GM23338 (cell line): ENCODE measurements around the gene GSG1L. TPM values are rescaled to one million over a fixed set of nuclear protein-coding genes. Genes with fewer than 3 reads are reported as not detected.

Experiments
- ATAC-seq: fragments of 200-7000 bp; cut with Tn5 transposase; 3 replicates; pipeline ENCODE4 v1.9.1; 2020
- DNase-seq: peaks from one replicate; pipeline ENCODE4 v3.0.0-alpha.2; 2015; ENCODE audit warnings: low spot score
- H2AFZ ChIP-seq: fragments of 200-600 bp; sonication (generic); 2 replicates; pipeline ENCODE4 v1.8.0; 2016; ENCODE audit warnings: antibody characterized with exemption, mild to moderate bottlenecking, moderate library complexity
- H3F3A ChIP-seq: fragments of 200-600 bp; sonication (generic); replicated peaks from 2 replicates; pipeline ENCODE4 v1.8.0; 2017; ENCODE audit warnings: antibody characterized with exemption, mixed run types, low read depth
- H3K27ac ChIP-seq: fragments of 200-600 bp; sonication (generic); 2 replicates; pipeline ENCODE4 v1.6.1; 2016; ENCODE audit warnings: low read depth
- H3K27me3 ChIP-seq: fragments of 200-600 bp; sonication (generic); 2 replicates; pipeline ENCODE4 v1.8.0; 2016; ENCODE audit warnings: mild to moderate bottlenecking, mixed run types, moderate library complexity; ENCODE audit not compliant: insufficient read depth
- H3K36me3 ChIP-seq: fragments of 200-600 bp; sonication (generic); 2 replicates; pipeline ENCODE4 v1.8.0; 2016; ENCODE audit warnings: mild to moderate bottlenecking; ENCODE audit not compliant: insufficient read depth
- H3K4me1 ChIP-seq: fragments of 200-600 bp; sonication (generic); 2 replicates; pipeline ENCODE4 v1.8.0; 2016; ENCODE audit warnings: mild to moderate bottlenecking, moderate library complexity; ENCODE audit not compliant: insufficient read depth
- H3K4me2 ChIP-seq: fragments of 200-600 bp; sonication (generic); 2 replicates; pipeline ENCODE4 v1.7.1; 2017; ENCODE audit warnings: mixed run types
- H3K4me3 ChIP-seq: fragments of 200-600 bp; sonication (generic); 2 replicates; pipeline ENCODE4 v1.6.1; 2016; ENCODE audit warnings: mixed run types
- H3K79me2 ChIP-seq: fragments of 200-600 bp; sonication (generic); replicated peaks from 2 replicates; pipeline ENCODE4 v1.8.0; 2017; ENCODE audit warnings: mild to moderate bottlenecking; ENCODE audit not compliant: insufficient read depth
- H3K9me2 ChIP-seq: fragments of 200-600 bp; sonication (generic); 2 replicates; pipeline ENCODE4 v1.8.0; 2017; ENCODE audit not compliant: insufficient read depth
- H4K20me1 ChIP-seq: fragments of 200-600 bp; sonication (generic); replicated peaks from 2 replicates; pipeline ENCODE4 v1.8.0; 2017; ENCODE audit warnings: mild to moderate bottlenecking; ENCODE audit not compliant: insufficient read depth
- H3K27ac Mint-ChIP-seq: 2 replicates; pipeline ENCODE4 v1.8.0; 2020; ENCODE audit warnings: inconsistent platforms, mild to moderate bottlenecking, moderate library complexity, mixed read lengths
- H3K27me3 Mint-ChIP-seq: 3 replicates; pipeline ENCODE4 v1.8.0; 2022; ENCODE audit warnings: low read depth, mild to moderate bottlenecking, moderate library complexity, mixed read lengths, inconsistent platforms; ENCODE audit not compliant: insufficient read depth, poor library complexity
- H3K36me3 Mint-ChIP-seq: 3 replicates; pipeline ENCODE4 v1.8.0; 2021; ENCODE audit warnings: low read depth, mild to moderate bottlenecking, inconsistent platforms, moderate library complexity, mixed read lengths
- H3K4me1 Mint-ChIP-seq: 3 replicates; pipeline ENCODE4 v1.8.0; 2020; ENCODE audit warnings: mild to moderate bottlenecking, inconsistent platforms, mixed read lengths
- H3K4me3 Mint-ChIP-seq: 3 replicates; pipeline ENCODE4 v1.8.0; 2021; ENCODE audit warnings: moderate library complexity, mild to moderate bottlenecking, inconsistent platforms, mixed read lengths
- H3K9me3 Mint-ChIP-seq: 3 replicates; pipeline ENCODE4 v1.8.0; 2020; ENCODE audit warnings: moderate library complexity, mild to moderate bottlenecking, inconsistent platforms, mixed read lengths
- CREB1 ChIP-seq: fragments of 250-450 bp; sonication (Bioruptor Pico); IDR thresholded peaks from 2 replicates; pipeline ENCODE4 v1.5.0; 2020; ENCODE audit warnings: low read depth, mild to moderate bottlenecking, moderate library complexity
- CTCF ChIP-seq, 2 experiments: fragments of 200-600 bp in 1 of 2; sonication (generic) in 1 of 2; conservative IDR thresholded peaks; 2 replicates each; pipeline versions ENCODE4 v1.5.1 to v1.6.1; 2016 to 2017; ENCODE audit warnings: antibody characterized with exemption in 2 of 2, low read depth in 2 of 2, mild to moderate bottlenecking in 2 of 2, moderate library complexity in 1 of 2
- ETS1 ChIP-seq: IDR thresholded peaks from 2 replicates; pipeline ENCODE4 v1.6.1; 2016; ENCODE audit warnings: antibody characterized with exemption
- EZH2 ChIP-seq: fragments of 200-600 bp; sonication (generic); IDR thresholded peaks from one replicate; pipeline ENCODE4 v1.8.0; 2017; ENCODE audit warnings: antibody characterized with exemption, mild to moderate bottlenecking, low read depth; ENCODE audit not compliant: unreplicated experiment
- EZH2phosphoT487 ChIP-seq: fragments of 200-600 bp; sonication (generic); IDR thresholded peaks from one replicate; pipeline ENCODE4 v1.8.1; 2018; ENCODE audit warnings: antibody characterized with exemption; ENCODE audit not compliant: unreplicated experiment
- JUNB ChIP-seq: IDR thresholded peaks from one replicate; pipeline ENCODE4 v1.6.1; 2016; ENCODE audit warnings: antibody characterized with exemption; ENCODE audit not compliant: unreplicated experiment
- NANOG ChIP-seq: IDR thresholded peaks from 2 replicates; pipeline ENCODE4 v1.6.1; 2016; ENCODE audit warnings: antibody characterized with exemption, borderline replicate concordance
- POLR2AphosphoS5 ChIP-seq: IDR thresholded peaks from 2 replicates; pipeline ENCODE4 v1.6.1; 2016; ENCODE audit warnings: antibody characterized with exemption, low read depth
- REST ChIP-seq: IDR thresholded peaks from one replicate; pipeline ENCODE4 v1.6.1; 2018; ENCODE audit warnings: antibody characterized with exemption; ENCODE audit not compliant: unreplicated experiment
- STAT1 ChIP-seq: IDR thresholded peaks from one replicate; pipeline ENCODE4 v1.6.1; 2016; ENCODE audit warnings: antibody characterized with exemption; ENCODE audit not compliant: unreplicated experiment
- ZNF114 ChIP-seq: fragments of 250-450 bp; sonication (Bioruptor Pico); IDR thresholded peaks from 2 replicates; pipeline ENCODE4 v1.5.0; 2020; ENCODE audit warnings: mild to moderate bottlenecking, moderate library complexity
- ZNF331 ChIP-seq: fragments of 250-450 bp; sonication (Bioruptor Pico); IDR thresholded peaks from 2 replicates; pipeline ENCODE4 v1.5.0; 2020; ENCODE audit warnings: low read depth, mild to moderate bottlenecking, moderate library complexity
- ZNF462 ChIP-seq: fragments of 250-450 bp; sonication (Bioruptor Pico); IDR thresholded peaks from 2 replicates; pipeline ENCODE4 v1.5.0; 2020; ENCODE audit warnings: mild to moderate bottlenecking, moderate library complexity
- polyA plus RNA-seq: library from polyadenylated mRNA; unstranded; fragments of >200 nt; fragmentation: Nextera tagmentation; extraction: Ambion mirVana; gene quantifications from 2 replicates; pipeline ENCODE4 v1.2.1, GENCODE V29; 2016
- total RNA-seq: library from RNA; depleted of rRNA; stranded (reverse); fragments of >200 nt; shearing (Covaris generic); gene quantifications from 2 replicates; pipeline ENCODE4 v1.2.3, GENCODE V29; 2014

The GSG1L gene
- total and polyA plus RNA-seq, 2 experiments from 2014 or later: 0.36 to 0.63 TPM

- Mint-ChIP-seq H3K36me3 (peaks cover 12% of the 10 kb centered on the region; the same call in 2 of the 3 replicates), H3K27ac (no peak overlapping the region), H3K9me3 (peaks cover 37% of the 10 kb centered on the region), H3K27me3 (no peaks in the 10 kb centered on the region), H3K4me1 (no peaks in the 10 kb centered on the region), H3K4me3 (no peak overlapping the region)
- Histone ChIP-seq H3K27me3 (no peaks in the 10 kb centered on the region), H3K79me2 (no peaks in the 10 kb centered on the region), H3F3A (no peaks in the 10 kb centered on the region), H3K9me2 (0 out of 2 replicates have a peak, but pooled peaks cover 5% of the 10 kb centered on the region), H2AFZ (no peak overlapping the region), H3K4me3 (no peak overlapping the region), H3K27ac (no peak overlapping the region), H3K4me2 (no peak overlapping the region), H3K36me3 (peaks cover 9% of the 10 kb centered on the region; the same call in 1 of the 2 replicates), H3K4me1 (no peaks in the 10 kb centered on the region), H4K20me1 (no peaks in the 10 kb centered on the region)
- TF ChIP-seq EZH2: no peak
- TF ChIP-seq EZH2phosphoT487: no peak
- TF ChIP-seq CTCF (conservative IDR thresholded peaks at IDR 0.05; ENCODE audit: low read depth in 2 of 2): no peak
- no peak for TF ChIP-seq ZNF462 (CRISPR knock-in tag)
- TF ChIP-seq CREB1 (CRISPR knock-in tag): no peak
- no peak for TF ChIP-seq ZNF331 (CRISPR knock-in tag)
- no peak for TF ChIP-seq POLR2AphosphoS5
- no peak for TF ChIP-seq ETS1
- no peak for TF ChIP-seq NANOG
- TF ChIP-seq REST: no peak
- no peak for TF ChIP-seq JUNB
- TF ChIP-seq STAT1: no peak
- TF ChIP-seq ZNF114: no peak
- DNase-seq: no peak
- no peak for ATAC-seq
These were observed 68.1 kb downstream of the GSG1L start for GRCh38 chr16:27995378-27995777.
